CD4-positive, alpha-beta T cell treated with Interleukin-2 at 100 ng/mL for 4 hours (primary cell): ENCODE measurements around the gene PSMC3IP.
"Not testable (repeated sequence)": the region's sequence is repeated elsewhere in the genome, so short reads cannot be mapped to it uniquely, and the experiment has no call there.

Experiments used
- DNase-seq: peaks from one replicate; pipeline ENCODE4 v3.0.0-alpha.2; 2020; ENCODE audit warnings: low spot score

The PSMC3IP gene

DNA sequence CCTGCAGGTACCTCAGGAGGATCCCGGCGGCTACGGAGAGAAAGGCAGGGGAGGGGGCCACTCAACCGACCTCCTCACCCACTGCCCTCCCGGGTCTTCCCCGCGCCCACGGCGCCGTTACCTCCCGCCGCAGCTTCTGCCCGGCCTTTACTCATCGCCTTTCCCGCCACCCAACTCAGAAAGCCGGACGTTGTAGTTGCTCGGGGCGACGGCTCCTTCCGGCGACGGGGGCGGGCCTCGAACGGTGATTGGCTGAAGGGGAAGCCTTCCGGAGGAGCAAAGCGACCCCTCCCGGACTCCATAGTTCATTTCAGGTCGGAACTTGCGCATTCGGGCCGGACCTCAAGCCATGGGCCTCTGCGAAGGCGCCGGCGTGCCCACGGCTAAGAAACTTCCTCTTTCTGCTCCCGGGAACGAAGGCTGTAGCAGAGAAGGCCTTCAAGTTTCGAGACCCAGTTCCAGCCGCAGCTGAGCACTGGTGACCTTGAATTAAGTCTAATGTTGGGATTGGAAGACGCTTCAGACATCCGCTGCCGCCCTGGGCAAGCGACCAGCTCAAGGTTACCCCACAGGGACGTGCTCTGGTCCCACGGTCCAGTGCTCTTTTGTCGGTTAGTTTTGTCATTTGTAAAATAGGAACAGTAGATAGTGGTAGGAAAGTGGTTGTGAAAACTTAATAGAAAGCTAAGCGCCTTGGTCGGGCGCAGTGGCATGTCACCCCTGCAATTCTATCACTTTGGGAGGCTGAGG, at the start of gene PSMC3IP:
Gene PSMC3IP, minus strand, starts transcription at position 198 of the 750 bp plus-strand sequence. Its CDS starts 43 bp downstream, at position 155.
- peak; percentile 94 for DNase-seq

DNA sequence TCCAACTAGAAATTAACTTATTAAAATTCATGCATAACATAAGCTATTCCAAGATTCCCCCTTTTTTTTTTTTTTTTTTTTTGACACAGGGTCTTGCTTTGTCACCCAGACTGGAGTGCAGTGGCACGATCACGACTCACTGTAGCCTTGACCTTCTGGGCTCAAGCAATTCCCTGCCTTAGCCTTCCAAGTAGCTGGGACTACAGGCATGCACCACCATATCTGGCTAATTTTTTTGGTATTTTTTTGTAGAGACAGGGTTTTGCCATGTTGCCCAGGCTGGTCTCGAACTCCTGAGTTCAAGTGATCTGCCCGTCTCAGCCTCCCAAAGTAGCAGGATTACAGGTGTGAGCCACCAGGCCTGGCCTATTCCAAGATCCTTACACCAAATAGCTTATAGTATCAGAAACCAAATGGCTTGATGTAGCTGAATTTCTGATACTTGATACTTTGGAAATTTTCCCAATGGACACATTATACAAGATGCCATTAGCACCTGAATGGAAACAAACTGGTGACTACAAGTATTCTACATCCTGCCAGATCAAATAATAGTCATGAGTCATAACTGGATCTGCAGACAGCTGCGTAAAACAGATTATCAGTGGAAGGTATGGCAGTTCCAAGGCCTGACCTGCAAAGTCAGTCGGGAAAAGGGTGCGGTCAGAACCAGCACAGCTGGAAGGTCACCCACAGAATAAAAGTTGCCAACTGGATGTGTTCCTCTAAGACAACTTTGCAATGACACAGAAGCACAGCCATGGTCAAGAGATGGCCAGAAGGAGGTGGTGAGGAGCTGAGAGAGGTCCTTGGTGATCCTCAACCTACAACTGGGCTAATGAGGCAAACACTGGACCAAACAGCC, 46.4 kb upstream of the PSMC3IP start:
- DNase-seq, result no peak

GRCh38 chr17:42623271-42623670, 45.7 kb upstream of the PSMC3IP start:
- DNase-seq, result no peak

- not testable (repeated sequence) for DNase-seq
These were observed 44.5 kb upstream of the PSMC3IP start for GRCh38 chr17:42621987-42622386.

DNA sequence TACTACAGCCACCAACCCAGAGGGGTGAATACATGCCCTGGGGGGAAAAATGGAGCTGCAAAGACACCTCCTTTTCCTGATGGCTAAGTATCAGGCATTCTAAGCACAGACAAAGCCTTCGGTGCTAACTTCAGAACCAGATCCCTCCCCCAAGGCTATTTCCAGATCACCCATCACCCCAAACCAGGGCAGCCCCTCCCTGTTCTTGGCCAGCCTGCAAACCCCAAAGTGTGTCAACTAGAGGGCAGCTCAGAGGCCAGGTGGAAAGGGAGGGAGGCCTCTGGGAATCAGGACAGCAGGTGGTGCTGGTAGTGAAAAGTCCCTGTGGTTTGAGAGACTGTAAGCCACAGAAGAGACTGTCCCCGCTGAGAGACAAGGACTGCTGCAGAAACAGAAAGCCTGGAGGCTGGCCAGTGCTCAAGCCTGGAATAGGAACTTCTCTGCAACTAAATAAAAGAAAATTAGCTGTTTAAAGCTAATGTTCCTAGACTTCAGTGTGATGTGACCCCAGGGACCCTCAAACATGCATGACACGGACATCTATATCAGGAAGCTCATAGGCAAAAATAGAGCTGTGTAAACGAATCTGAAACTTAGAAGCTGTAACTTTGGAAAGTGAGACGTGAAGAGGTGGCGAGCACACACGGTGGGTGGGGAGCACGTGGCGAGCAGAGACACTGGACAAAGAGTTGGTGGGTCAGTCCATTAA, 41.1 kb upstream of the PSMC3IP start:
- no peak for DNase-seq

GRCh38 chr17:42617956-42618431, 40.5 kb upstream of the PSMC3IP start:
- no peak for DNase-seq

DNA sequence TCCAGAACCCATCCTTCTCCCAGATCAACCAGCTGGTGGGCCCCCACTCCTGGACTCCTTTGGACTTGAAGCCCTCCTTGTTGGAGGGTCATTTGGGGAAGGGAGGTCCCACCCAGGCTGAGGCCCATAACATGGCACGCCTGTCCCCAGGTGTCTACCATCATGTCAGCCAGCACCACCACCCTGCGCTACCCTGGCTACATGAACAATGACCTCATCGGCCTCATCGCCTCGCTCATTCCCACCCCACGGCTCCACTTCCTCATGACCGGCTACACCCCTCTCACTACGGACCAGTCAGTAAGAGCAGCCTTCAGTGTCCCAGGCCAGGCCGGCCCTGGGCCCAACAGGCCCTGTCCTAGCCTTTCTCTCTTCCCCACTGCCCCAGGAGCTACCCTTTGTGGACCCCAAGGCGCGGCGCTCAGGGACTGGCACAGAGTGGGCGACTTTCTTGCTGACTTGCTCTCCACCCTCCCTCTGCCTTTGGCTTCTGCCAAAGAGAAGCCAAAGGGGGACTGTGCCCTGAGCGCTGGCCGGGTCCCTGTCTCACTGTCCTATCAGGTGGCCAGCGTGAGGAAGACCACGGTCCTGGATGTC, 36.3 kb upstream of the PSMC3IP start:
- DNase-seq, result no peak

DNA sequence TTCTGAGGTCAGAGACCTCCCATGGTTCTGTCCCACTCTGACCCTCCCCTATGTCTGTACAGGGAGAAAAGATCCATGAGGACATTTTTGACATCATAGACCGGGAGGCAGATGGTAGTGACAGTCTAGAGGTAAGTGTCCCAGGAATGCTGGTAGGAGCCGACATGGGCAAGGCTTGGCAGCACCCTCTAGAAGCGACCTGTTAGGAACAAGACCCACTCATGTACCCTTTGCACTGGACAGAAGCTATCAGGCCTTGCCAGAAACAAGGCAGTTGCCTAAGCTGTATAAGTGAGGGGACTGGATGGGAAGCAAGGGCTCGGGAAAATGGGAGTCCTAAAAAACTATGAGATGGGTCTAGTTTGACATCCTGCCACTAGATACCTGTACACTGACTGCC, 34.5 kb upstream of the PSMC3IP start:
- DNase-seq, result no peak

GRCh38 chr17:42609814-42610801, 32.6 kb upstream of the PSMC3IP start:
- not testable (repeated sequence) for DNase-seq

GRCh38 chr17:42609182-42609813, 31.8 kb upstream of the PSMC3IP start, which contains the start of the genes RETREG3 and TUBG1:
RETREG3 (minus strand) TSS chr17:42609374; CDS start chr17:42609324, 50 bp downstream.
TUBG1 (plus strand) TSS chr17:42609683; CDS start chr17:42609738, 55 bp downstream.
- DNase-seq, result peak; percentile 99

DNA sequence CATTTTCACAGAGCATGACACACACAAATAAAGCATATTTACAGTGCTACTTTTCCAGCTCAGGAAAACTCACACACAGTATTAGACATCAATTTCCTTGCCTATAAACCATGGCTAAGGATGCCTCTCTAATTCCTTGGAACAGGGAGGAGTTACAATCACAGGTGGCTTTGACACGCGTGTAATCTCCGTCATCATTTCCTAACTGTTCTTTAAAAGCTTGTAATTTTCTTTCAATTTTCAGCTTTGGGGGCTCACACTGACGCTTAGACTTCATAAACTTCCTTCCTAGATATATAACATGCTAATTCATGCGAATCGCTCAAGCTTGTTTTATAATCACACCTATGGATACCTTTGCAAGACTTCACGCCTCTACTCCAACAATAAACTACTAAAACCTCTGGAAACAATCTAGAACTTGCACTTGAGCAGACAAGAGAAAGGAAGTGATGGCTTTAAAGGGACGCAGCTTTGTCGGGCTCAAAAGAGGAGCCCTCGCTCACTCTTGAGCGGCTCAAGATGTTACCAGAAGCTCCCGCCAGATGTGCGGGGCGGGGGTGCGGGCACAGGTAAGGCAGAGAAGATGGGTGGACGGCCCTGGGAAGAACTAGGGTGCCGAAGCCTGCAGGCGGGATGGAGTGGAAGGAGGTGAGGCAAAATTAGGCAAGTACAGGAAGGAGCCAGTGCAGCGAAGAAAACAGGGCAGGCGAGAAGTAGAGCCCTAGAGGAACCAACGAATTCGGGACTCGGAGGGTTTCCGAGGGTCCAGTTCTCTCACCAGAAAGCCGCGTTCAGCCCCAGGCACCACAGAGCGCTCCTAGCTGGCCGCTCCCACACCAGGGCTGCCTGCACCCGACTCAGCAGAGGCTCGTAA, 31.0 kb upstream of the PSMC3IP start:
- DNase-seq, result peak; percentile 7

DNA sequence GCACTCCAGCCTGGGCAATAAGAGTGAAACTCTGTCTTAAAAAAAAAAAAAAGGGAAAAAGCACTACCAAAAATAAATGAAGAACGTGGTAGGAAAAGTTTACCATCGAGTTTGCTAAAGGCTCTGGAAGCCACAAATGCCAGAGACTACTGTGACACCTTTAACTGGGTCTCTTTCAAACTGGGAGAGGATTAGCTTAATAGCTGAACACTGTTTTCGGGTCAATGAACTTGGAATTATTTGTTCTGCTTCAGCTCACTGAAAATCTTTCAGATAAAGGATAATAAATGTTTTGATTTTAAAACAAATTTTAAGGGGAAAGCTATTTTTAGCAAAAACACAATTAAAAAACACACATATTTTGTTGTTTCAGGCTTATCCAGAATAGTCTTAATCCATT, 30.2 kb upstream of the PSMC3IP start:
- no peak for DNase-seq

DNA sequence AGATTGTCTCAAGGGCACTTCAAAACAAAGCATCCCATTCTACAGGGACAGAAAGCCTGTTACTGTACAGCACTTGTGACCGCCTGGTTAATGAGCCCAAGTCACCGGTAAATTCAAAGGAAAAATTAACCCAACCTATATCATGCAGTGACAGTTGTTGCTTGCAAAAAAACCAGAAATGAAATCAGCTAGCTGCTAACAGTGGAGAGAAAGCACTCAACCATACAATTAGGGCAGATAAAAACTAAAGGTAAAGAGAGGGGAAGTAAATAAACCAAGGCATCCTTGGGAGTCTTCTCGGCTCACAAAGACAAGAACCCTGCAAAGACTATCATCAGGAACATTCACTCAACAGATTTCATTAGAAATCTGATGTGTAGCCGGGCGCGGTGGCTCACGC, 25.8 kb upstream of the PSMC3IP start:
- DNase-seq, result no peak

DNA sequence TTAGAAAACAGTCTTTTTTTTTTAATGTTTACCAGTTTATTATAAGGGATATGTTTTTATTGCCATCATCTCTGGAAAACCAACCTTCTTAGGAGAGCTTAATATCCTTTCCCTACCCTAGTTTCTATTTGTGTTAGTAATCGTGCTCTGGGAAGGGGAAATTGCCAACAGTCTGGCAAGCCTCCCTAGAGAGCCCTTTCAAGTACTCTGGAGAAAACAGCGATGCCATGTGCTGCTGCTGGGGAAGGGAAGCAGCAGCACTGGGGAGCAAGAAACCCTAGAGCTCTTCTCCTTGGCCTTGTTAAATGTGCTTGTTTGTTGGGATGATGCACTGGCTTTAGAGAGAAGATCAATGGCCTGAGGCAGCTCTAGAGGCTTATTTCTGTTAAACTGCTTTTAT, 21.4 kb upstream of the PSMC3IP start:
- no peak for DNase-seq

DNA sequence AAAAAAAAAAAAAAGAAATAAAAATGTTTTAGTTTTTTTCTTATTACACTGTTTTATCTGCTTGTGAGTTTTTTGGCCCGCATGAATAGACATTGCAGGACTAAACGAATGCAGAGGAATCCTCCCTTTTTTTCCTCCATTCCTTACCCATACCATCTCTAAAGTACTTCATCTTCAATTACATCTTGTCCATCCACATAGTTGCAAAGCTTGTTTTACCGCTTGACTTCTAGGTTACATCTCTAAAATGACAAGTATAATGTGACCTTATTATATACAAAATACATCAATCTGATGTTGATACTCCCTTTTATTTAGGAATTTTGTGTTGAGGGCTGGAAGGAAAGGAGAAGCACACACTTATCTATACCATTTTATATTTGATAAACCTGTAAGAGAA, 18.9 kb upstream of the PSMC3IP start:
- DNase-seq, result no peak

DNA sequence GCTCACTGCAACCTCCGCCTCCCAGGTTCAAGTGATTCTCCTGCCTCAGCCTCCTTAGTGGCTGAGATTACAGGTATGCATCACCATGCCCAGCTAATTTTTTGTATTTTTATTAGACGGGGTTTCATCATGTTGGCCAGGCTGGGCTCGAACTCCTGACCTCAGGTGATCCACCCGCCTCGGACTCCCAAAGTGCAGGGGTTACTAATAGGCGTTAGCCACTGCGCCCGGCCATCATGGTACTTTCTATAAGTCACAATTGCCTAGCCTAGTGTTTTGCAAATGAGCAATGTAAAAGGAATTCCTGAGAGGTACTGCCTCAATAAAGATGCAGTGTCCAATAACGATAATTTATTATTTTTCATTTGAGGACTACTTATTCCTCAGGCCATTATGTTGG, 13.9 kb upstream of the PSMC3IP start:
- DNase-seq, result no peak

- no peak for DNase-seq
These were observed 13.4 kb upstream of the PSMC3IP start for GRCh38 chr17:42590886-42591285.

GRCh38 chr17:42586514-42587230, 9.1 kb upstream of the PSMC3IP start:
- no peak for DNase-seq
